ENCODE data around the gene RNF213.

The RNF213 gene

DNA sequence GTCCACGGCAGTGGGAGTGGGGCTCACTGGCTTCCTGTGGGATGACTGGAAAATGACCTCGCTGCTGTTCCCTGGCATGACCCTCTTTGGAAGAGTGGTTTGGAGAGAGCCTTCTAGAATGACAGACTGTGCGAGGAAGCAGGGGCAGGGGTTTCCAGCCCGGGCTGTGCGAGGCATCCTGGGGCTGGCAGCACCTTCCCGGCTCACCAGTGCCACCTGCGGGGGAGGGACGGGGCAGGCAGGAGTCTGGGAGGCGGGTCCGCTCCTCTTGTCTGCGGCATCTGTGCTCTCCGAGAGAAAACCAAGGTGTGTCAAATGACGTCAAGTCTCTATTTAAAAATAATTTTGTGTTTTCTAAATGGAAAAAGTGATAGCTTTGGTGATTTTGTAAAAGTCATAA, 7.8 kb upstream of the RNF213 start:
- peak overlapping the region; percentile 34 for H3K4me2 ChIP-seq (ENCODE audit: low read length)
- no peak overlapping the region for H2AFZ ChIP-seq (ENCODE audit: low read depth, low read length)
- no peaks in the 10 kb centered on the region for H3K36me3 ChIP-seq (replicated peaks; ENCODE audit: low read depth, low read length)
- H3K27me3 ChIP-seq (ENCODE audit: low read depth, low read length) = no peaks in the 10 kb centered on the region
- H3K27ac ChIP-seq (ENCODE audit: low read length) = no peak overlapping the region
- peak overlapping the region; percentile 13; the same call in 1 of the 2 replicates for H3K9ac ChIP-seq (ENCODE audit: low read length)
- no peaks in the 10 kb centered on the region for H3K9me3 ChIP-seq (ENCODE audit: insufficient read depth, low read length)
- H3K4me1 ChIP-seq (ENCODE audit: low read length) = peaks cover 56% of the 10 kb centered on the region
- TF ChIP-seq CTCF (IDR thresholded peaks at IDR 0.05; ENCODE audit: low read depth, low read length) (peak; percentile 84), EZH2phosphoT487 (IDR thresholded peaks at IDR 0.05; ENCODE audit: low read depth) (no peak)
- no peaks in the 10 kb centered on the region for H3K79me2 ChIP-seq (ENCODE audit: low read length)
- H4K20me1 ChIP-seq (ENCODE audit: insufficient read depth, low read length) = no peaks in the 10 kb centered on the region
- no peak overlapping the region for H3K4me3 ChIP-seq (ENCODE audit: low read length)

DNA sequence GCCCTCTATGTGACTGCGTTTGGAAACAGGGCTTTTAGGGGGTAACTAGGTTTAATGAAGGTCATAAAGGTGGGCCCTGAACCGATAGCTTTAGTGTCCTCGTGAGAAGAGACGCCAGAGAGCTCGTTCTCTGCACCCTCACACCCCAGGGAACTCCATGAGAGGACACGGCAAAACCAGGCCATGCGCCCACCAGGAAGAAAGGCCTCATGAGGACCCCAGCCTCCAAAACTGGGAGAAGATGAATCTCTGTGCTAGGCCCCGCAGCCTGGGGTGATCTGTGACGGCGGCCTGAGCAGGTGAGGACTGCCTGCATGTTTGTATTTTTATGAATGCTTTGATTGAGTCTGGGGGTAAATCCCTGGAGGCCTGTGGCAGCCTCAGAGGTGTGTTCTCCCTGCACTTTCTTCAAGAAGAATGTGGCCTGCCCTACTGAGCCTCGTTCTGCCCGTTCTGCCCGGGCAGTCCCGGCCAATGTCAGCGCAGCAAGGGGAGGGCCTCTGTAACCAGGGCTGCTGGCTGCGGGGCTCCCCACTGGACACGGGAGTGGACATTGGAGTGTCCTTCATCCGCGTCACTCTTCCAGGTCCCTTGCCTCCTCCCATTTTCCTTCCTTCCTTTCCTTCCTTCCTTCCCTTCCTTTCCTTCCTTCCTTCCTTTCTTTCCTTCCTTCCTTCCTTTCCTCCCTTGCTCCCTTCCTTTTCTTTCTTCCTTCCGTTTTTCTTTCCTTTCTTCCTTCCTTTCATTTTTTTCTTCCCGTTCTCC, 6.8 kb upstream of the RNF213 start:
- Histone ChIP-seq H4K20me1 (ENCODE audit: insufficient read depth, low read length) (no peaks in the 10 kb centered on the region), H3K9me3 (ENCODE audit: insufficient read depth, low read length) (no peaks in the 10 kb centered on the region), H3K9ac (ENCODE audit: low read length) (peak overlapping the region; percentile 74; the same call in 1 of the 2 replicates), H3K4me2 (ENCODE audit: low read length) (peak overlapping the region; percentile 88), H3K36me3 (replicated peaks; ENCODE audit: low read depth, low read length) (no peaks in the 10 kb centered on the region), H3K79me2 (ENCODE audit: low read length) (no peaks in the 10 kb centered on the region), H2AFZ (ENCODE audit: low read depth, low read length) (no peak overlapping the region), H3K27ac (ENCODE audit: low read length) (peak overlapping the region; percentile 95), H3K4me1 (ENCODE audit: low read length) (peaks cover 65% of the 10 kb centered on the region), H3K27me3 (ENCODE audit: low read depth, low read length) (no peaks in the 10 kb centered on the region), H3K4me3 (ENCODE audit: low read length) (no peak overlapping the region)
- TF ChIP-seq CTCF (IDR thresholded peaks at IDR 0.05; ENCODE audit: low read depth, low read length) (no peak), EZH2phosphoT487 (IDR thresholded peaks at IDR 0.05; ENCODE audit: low read depth) (no peak)

- peak overlapping the region; percentile 95 for H3K27ac ChIP-seq (ENCODE audit: low read length)
- H3K4me2 ChIP-seq (ENCODE audit: low read length) = peak overlapping the region; percentile 88
Measured at GRCh38 chr17:80254396-80255251, 6.0 kb upstream of the RNF213 start.

GRCh38 chr17:80256034-80256350, 4.7 kb upstream of the RNF213 start:
- Histone ChIP-seq H3K4me1 (ENCODE audit: low read length) (peaks cover 78% of the 10 kb centered on the region), H3K27me3 (ENCODE audit: low read depth, low read length) (no peaks in the 10 kb centered on the region), H3K36me3 (replicated peaks; ENCODE audit: low read depth, low read length) (no peaks in the 10 kb centered on the region), H3K9ac (ENCODE audit: low read length) (no peak overlapping the region), H4K20me1 (ENCODE audit: insufficient read depth, low read length) (no peaks in the 10 kb centered on the region), H3K27ac (ENCODE audit: low read length) (peak overlapping the region; percentile 24; the same call in 1 of the 2 replicates), H3K79me2 (ENCODE audit: low read length) (peaks cover 3% of the 10 kb centered on the region), H3K4me3 (ENCODE audit: low read length) (no peak overlapping the region), H3K4me2 (ENCODE audit: low read length) (no peak overlapping the region), H3K9me3 (ENCODE audit: insufficient read depth, low read length) (no peaks in the 10 kb centered on the region), H2AFZ (ENCODE audit: low read depth, low read length) (no peak overlapping the region)
- TF ChIP-seq CTCF (IDR thresholded peaks at IDR 0.05; ENCODE audit: low read depth, low read length) (no peak), EZH2phosphoT487 (IDR thresholded peaks at IDR 0.05; ENCODE audit: low read depth) (no peak)

More at GRCh38 chr17:80254396-80255251, 6.0 kb upstream of the RNF213 start:
- Histone ChIP-seq H3K9ac (ENCODE audit: low read length) (peak overlapping the region; percentile 74), H4K20me1 (ENCODE audit: insufficient read depth, low read length) (no peaks in the 10 kb centered on the region), H3K4me3 (ENCODE audit: low read length) (peak overlapping the region; percentile 58), H2AFZ (ENCODE audit: low read depth, low read length) (no peak overlapping the region), H3K79me2 (ENCODE audit: low read length) (no peaks in the 10 kb centered on the region), H3K27me3 (ENCODE audit: low read depth, low read length) (no peaks in the 10 kb centered on the region), H3K4me1 (ENCODE audit: low read length) (peaks cover 74% of the 10 kb centered on the region), H3K9me3 (ENCODE audit: insufficient read depth, low read length) (no peaks in the 10 kb centered on the region), H3K36me3 (replicated peaks; ENCODE audit: low read depth, low read length) (no peaks in the 10 kb centered on the region)
- no peak for TF ChIP-seq EZH2phosphoT487 (IDR thresholded peaks at IDR 0.05; ENCODE audit: low read depth)

All from OCI-LY3 (cell line).